Subcutaneous adipose tissue (tissue), 4 donors: ENCODE data around the gene SLC35F6. TPM values are rescaled to one million over a fixed set of nuclear protein-coding genes. Genes with fewer than 3 reads are reported as not detected.

Source experiments
- total RNA-seq, 4 donors: library from RNA; depleted of rRNA; stranded (reverse); fragments of >200 nt; gene quantifications; one replicate each; pipeline ENCODE4 v1.1.0, GENCODE V29; 2016
- TF ChIP-seq, protein P1 (sequence below): fragments of 450-650 bp; IDR thresholded peaks from one replicate; pipeline ENCODE4 v1.5.1; 2016; ENCODE audit warnings: low read depth, mild to moderate bottlenecking, control low read depth, antibody characterized with exemption, moderate library complexity

The SLC35F6 gene
- total RNA-seq, 4 donors from 2014 or later, result 49.5 to 63.1 (median 51.7) TPM

- TF ChIP-seq, protein P1, sequence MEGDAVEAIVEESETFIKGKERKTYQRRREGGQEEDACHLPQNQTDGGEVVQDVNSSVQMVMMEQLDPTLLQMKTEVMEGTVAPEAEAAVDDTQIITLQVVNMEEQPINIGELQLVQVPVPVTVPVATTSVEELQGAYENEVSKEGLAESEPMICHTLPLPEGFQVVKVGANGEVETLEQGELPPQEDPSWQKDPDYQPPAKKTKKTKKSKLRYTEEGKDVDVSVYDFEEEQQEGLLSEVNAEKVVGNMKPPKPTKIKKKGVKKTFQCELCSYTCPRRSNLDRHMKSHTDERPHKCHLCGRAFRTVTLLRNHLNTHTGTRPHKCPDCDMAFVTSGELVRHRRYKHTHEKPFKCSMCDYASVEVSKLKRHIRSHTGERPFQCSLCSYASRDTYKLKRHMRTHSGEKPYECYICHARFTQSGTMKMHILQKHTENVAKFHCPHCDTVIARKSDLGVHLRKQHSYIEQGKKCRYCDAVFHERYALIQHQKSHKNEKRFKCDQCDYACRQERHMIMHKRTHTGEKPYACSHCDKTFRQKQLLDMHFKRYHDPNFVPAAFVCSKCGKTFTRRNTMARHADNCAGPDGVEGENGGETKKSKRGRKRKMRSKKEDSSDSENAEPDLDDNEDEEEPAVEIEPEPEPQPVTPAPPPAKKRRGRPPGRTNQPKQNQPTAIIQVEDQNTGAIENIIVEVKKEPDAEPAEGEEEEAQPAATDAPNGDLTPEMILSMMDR, result no peak
These were observed 1.1 kb upstream of the SLC35F6 start for GRCh38 chr2:26763019-26763418.

DNA sequence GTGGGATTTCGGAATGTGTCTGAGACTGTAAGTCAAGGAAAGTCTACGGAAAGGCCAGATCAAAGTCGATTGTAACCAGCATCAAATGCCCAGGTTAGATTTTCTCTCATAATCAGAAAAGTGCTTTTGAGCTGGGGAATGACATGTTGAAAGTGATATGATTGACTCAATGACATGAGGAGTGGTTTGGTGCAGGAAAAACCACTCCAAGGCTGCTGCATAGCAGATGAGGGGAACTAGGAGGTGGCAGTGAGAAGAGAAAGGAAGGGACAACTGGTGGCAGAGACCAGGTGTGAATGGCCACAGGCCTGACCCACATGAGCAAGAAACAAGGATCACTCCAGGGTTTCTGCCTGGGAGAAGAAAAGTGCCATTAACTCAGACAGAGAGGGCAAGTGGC, 822 bp downstream of the SLC35F6 start:
- TF ChIP-seq, protein P1, result no peak

DNA sequence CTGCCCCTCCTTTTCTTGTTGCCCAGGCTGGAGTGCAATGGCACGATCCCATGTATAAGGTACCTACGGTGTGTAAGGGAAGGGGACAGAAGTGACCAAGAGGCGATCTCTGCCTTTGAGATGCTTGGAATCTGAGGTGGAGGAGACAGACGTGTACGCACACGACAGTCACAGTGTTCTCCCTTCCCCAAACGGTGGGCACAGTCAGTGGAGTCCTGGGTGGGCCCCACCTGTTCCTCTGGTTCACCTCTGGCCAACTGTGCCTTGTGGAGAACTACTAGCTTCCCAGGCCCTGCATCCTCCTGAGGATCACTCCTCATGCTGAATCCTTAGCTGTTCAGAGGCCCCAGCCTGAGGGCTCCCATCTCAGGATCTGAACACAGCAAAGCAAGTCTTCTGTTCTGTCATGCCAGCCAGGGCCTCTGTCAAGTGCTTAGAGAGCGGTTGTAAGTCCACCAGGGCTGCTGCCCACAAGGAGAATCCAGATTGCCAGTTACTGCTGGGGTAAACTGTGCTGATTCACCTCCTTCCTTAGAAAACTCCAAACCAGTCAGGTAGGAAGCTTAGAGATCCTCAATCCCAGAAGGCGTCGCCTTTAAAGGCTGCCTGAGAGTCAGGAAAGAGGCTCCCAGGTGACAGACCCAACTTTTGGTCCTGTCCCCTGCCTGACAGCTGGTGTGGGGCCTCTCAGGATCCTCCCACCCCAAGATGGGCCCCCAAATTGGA, 1.6 kb downstream of the SLC35F6 start:
- TF ChIP-seq, protein P1, result no peak

DNA sequence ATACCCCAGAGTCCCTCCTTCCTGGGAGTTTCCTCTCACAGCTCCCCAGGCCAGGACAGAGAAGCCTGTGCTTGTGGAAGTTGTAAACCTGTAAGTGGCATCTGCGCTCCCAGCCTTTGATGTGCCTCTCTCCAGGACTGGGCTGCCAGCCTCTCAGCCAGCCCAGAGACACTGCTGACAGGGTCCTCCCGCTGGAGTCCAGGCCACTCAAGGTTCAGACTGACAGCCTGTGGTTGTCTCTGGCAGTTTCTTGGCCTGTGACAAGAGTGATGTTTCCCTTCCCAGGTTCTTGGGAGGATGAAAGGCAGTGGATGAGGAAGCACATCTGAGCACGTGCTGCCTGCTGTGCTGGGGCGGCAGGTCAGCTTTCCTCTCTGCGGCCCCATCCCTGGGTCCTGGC, 3.0 kb downstream of the SLC35F6 start:
- TF ChIP-seq, protein P1, result no peak

DNA sequence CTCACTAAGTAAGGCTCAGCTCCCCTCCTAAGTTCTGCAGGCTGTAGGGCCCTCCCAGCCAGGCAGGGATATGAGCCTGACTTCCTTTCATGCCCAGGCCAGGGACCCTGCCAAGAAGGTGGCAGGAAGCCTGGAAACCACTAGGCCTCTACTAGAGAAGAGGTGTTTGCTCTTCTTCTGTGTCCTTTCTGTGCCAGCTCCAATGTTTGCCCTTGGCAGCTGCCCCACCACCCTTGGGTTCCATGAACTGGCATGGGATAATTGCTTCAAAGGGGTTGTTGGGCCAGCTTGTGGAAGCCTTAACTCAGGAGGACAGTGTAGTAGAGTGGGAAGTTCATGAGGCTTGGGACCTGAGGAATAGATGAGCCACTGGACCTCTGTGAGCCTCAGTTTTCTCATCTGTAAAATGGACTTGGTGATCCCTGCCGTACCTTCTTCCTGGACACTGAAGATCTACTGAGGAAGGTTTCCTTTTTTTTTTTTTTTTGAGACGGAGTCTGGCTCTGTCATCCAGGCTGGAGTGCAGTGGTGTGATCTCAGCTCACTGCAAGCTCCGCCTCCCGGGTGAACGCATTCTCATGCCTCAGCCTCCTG, 3.9 kb downstream of the SLC35F6 start:
- TF ChIP-seq, protein P1, result no peak

DNA sequence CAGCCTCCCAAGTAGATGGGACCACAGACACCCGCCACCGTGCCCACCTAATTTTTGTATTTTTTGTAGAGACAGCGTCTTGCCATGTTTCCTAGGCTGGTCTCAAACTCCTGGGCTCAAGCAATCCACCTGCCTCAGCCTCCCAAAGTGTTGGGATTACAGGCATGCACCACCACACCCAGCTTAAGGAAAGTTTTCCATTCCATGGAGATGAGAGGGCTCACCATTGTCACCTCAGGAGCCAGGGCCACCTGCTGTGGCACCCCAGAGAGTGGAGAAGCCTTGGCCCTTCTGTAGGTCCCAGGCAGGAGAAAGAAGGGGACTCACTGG, 4.6 kb downstream of the SLC35F6 start:
- TF ChIP-seq, protein P1, result no peak

DNA sequence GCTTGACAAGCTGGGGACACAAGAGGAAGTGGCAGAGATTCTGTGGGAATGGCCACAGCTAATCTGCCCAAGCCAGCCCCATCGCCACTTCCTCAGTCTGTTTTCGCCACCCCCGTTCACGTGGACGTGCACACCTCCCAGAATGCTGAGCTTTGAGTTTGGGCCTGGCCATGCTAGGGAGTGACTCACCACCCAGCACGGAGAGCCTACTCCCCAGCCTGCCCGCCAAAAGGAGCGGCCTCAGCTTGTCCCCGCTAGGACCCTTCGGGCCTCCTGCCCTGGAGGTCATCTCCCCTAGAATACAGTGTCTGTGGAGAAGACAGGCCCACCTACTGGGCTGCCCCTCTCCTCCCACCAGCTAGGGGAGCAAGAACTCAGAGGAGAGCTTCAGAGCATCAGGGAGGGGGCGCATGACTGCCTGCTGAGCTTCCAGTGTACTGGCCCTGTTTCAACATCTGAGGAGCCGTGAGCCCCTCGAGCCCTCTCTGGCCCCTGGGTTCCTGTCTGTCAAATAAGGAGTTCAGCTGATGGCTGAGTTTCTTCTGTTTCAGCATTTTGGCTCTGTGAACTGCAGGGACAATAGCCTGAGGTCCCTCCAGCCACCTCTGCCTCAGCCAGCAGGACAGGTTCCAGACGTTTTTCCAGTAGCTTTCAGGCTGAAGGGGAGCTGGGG, 5.1 kb downstream of the SLC35F6 start:
- TF ChIP-seq, protein P1, result no peak
